A549 treated with DMSO at 1 μM for 4 hours (cell line): Measurements from ENCODE around the gene C5orf46. TPM values are rescaled to one million over a fixed set of nuclear protein-coding genes. Genes with fewer than 3 reads are reported as not detected.

Experiments used
- total RNA-seq: library from RNA; stranded (reverse); fragments of 200-300 nt; extraction: Qiagen RNA extraction; gene quantifications from 5 replicates; pipeline ENCODE4 v1.2.3, GENCODE V29; 2022; ENCODE audit warnings: low read depth

C5orf46 gene
- not detected in 5 replicates for total RNA-seq

GRCh38 chr5:147906326-147907095 is at the start of gene C5orf46:
Gene C5orf46, minus strand, starts transcription at chr5:147906538. Its CDS starts 37 bp downstream, at chr5:147906501.

DNA sequence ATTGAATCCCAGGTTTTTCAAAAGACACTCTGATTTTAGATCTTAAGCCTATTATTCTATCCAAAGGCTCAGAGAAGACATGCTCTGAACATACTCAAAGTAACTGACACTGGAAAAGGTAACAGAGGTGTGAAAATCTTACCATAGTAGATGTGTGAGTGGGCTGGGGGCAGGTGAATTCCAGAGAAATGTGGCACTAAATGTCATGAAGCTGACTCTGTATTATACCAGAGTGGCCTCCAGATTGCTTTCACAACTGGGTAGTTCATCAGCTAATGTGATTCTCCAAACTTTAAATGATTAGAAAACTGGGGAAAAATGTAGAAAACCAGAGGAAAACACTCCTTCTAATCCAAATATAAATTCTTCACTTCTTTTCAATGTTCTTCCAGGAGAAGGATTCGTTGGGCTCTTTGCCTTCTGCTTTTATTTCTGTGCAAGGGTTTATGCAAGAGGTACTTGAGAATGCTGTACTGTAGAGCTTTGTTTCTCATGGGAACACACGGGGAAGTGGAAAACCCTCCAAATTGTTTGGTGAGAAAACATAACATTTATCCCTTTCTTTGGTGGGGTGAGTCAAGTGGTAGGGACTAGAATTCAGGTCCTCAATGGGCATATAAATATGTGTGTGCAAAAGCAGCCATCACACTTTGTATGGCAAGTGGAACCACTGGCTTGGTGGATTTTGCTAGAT is 28.1 kb downstream of the C5orf46 start, which contains the start of gene SCGB3A2:
TSS of gene SCGB3A2 (plus strand) at position 646 of the 694 bp plus-strand sequence. CDS start 93 bp downstream, outside the sequence.

Other genes starting within 250 kb of the C5orf46 start
- not detected in 5 replicates for gene JAKMIP2, start 123.8 kb downstream of the C5orf46 start, total RNA-seq
- gene SPINK1, start 74.9 kb downstream of the C5orf46 start, total RNA-seq = 0.37 to 1.4 TPM (median 0.92 TPM) in 5 replicates
- not detected in 5 replicates for gene SCGB3A2, start 27.8 kb downstream of the C5orf46 start, total RNA-seq
- gene SPINK5, start 157.4 kb upstream of the C5orf46 start, total RNA-seq = not detected in 5 replicates